ENCODE data around the gene FSTL5.

GRCh38 chr4:161650812-161651211 lies 513.0 kb downstream of the FSTL5 start:
- no peak for TF ChIP-seq CTCF (conservative IDR thresholded peaks at IDR 0.05; ENCODE audit: low read length)
- TF ChIP-seq EZH2phosphoT487 (IDR thresholded peaks at IDR 0.05; ENCODE audit: borderline replicate concordance, low read depth, low read length), result no peak

Data from OCI-LY7 (cell line).